NCI-H187 treated with DMSO at 0.1 percent for 48 hours (cell line): ENCODE results near the gene UNC45B.
"Not testable (repeated sequence)": the region's sequence is repeated elsewhere in the genome, so short reads cannot be mapped to it uniquely, and the experiment has no call there.

Source experiments
- DNase-seq: peaks from one replicate; lab custom pipeline; 2025; lab: John Stamatoyannopoulos, UW

UNC45B gene, protein sequence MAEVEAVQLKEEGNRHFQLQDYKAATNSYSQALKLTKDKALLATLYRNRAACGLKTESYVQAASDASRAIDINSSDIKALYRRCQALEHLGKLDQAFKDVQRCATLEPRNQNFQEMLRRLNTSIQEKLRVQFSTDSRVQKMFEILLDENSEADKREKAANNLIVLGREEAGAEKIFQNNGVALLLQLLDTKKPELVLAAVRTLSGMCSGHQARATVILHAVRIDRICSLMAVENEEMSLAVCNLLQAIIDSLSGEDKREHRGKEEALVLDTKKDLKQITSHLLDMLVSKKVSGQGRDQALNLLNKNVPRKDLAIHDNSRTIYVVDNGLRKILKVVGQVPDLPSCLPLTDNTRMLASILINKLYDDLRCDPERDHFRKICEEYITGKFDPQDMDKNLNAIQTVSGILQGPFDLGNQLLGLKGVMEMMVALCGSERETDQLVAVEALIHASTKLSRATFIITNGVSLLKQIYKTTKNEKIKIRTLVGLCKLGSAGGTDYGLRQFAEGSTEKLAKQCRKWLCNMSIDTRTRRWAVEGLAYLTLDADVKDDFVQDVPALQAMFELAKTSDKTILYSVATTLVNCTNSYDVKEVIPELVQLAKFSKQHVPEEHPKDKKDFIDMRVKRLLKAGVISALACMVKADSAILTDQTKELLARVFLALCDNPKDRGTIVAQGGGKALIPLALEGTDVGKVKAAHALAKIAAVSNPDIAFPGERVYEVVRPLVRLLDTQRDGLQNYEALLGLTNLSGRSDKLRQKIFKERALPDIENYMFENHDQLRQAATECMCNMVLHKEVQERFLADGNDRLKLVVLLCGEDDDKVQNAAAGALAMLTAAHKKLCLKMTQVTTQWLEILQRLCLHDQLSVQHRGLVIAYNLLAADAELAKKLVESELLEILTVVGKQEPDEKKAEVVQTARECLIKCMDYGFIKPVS

GRCh38 chr17:35147375-35147905 lies at the start of gene UNC45B:
Gene UNC45B (plus strand): TSS chr17:35147817. CDS start chr17:35148264, 447 bp downstream.
- no peak for DNase-seq

GRCh38 chr17:35099908-35100307 lies 47.7 kb upstream of the UNC45B start:
- DNase-seq = no peak

DNA sequence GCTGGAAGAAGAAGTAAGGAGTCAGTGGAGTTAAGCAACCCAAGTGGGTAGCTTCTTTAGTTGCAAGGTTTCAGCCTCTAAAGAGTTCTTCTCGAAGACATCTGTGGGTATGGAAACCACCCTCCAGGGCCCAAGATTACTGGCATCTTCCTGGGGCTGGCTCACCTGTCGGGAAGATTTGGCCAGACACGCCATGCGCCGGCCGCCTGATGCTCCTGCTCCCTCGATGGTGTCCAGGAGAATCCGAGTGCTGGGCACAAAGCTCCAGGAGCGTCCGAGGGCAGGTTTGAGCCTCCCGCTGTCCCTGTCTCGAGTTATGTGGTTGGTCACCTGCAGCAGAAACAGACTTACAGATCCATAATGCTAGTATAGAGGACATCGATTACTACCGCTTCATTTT lies 46.6 kb upstream of the UNC45B start:
- DNase-seq = no peak

DNA sequence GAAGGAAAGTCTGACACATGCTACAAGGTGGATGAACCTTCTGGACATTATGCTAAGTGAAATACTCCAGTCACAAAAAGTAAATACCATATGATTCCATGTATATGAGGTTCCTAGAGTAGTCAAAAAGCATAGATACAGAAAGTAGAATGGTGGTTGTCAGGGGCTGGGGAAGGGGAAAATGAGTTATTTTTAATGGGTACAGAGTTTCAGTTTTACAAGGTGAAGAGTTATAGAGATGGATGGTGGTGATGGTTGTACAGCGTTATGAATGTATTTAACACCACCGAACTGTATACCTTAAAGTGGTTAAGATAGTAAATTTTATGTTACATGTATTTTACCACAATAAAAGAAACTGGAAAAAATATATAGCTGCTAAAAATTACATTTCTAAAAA lies 45.9 kb upstream of the UNC45B start:
- DNase-seq = no peak

DNA sequence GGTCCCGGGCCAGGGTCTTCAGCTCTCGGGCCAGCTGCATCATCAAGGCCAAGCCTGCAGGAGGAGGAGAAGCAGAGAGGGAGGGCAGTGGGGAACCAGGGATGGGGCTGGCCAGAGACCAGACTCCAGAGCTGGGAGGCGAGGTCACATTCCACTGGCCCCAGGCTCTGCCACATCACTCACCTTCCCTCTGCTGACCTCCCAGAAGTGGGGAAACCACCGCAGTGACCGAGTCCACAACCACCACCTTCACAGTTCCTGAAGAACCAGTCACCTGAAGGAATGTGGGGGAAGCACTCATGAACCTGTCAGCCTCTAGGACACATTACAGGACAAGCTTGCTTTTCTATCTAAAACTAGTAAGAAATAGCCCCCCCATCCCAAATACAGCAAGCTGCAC lies 44.3 kb upstream of the UNC45B start:
- no peak for DNase-seq

DNA sequence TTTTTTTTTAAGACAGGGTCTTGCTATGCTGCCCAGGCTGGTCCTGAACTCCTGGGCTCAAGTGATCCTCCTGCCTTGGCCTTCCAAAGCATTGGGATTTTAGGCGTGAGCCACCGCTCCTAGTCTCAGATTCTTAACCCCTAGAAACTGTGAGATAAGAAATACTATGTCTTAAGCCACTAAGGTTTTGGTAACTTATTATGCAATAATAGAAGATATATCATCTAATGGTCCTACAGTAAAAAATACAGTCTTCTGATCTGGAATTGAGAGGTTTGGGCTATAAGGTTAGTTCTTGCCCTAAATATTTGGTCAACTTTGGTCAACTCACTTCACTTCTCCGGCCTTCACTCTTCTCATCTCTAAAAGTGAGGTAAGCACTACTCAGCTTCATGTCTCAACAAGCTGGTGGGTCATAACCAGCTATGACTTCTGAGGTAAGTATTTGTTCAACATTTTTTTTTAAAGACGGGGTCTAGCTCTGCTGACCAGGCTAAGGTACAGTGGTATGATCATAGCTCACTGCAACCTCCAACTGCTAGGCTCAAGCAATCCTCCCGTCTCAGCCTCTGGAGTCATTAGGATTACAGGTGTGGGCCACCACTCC lies 42.7 kb upstream of the UNC45B start:
- no peak for DNase-seq

DNA sequence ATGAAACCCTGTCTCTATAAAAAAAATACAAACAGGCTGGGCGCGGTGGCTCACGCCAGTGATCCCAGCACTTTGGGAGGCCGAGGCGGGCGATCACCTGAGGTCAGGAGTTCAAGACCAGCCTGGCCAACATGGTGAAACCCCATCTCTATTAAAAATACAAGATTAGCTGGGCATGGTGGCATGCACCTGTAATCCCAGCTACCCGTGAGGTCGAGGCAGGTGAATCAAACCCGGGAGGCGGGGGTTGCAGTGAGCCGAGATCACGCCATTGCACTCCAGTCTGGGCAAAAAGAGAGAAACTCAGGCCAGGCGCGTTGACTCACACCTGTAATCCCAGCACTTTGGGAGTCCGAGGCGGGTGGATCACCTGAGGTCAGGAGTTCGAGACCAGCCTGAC lies 36.8 kb upstream of the UNC45B start:
- DNase-seq = not testable (repeated sequence)

DNA sequence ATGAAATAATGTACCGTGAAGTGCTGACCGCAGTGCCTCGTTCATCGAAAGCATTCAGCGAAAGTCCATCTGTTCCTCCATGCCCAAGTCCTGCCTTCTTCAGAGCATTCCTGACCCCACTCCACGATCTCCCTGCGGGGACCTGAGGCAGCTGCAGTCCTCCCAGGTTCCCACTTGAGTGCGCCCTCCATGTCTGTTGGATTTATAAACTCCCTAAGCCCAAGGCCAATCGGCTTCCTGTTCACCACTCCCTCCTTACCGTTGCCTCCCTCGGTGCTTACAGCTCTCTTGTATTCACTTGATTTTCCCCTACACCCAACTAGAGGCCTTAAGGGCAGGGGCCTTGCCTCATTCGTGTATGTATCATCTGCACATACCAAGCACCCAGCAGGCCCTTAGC lies 30.8 kb upstream of the UNC45B start:
- no peak for DNase-seq

DNA sequence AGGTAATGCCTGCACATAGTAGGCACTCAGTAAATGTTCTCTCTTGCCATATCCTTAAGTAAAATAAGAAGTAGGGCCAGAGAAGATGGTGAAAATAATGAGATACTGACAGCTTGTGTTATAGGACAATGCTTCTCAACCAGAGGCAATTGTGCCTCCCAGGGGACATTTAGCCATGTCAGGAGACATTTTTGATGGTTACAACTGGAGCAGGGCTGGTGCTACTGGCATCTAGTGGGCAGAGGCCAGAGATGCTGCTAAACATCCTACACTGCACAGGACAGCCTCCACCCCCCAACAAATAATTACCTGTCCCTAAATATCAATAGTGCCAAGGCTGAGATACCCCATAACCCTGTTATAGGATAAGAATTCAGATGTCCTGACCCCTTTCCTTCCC lies 29.6 kb upstream of the UNC45B start:
- DNase-seq = peak; percentile 3

DNA sequence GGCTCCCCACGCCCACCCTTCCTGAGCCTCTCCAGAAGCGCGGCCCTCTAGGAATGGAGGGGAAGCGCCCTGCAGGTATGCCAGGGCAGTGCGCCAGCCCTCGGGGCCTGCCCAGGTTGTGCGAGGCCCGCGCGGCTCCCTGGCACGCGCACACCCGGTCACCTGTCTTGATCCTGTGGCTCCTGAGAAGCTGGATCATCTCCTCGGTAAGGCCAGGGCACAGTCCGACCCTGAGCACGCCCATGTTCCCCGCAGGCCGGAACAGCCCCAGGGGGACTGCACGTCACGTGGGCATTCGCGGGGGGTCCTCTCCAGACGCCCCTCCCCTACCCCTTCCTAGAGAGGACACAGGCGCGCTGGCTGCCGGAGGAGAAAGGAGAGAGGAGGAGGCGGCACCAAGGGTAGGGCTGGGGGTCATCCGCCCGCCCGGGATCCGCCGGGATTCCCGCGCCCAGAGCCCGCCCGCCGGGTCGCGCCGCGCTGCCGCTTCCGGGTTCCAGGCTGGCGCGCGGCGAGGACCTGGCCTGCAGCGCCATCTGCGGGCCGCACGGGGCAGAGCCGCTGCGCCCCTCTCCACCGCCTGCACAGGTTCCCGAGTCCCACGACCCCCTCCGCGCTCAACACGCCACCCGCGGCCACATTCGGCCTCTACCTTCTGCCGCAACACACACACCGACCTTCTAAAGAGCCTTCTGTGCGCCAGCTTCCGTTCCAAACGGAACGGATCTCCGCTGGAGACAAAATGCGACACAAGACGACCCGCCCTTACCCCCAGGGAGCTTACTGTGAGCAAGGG lies 28.0 kb upstream of the UNC45B start, which contains the start of gene RAD51D:
Gene RAD51D, minus strand, starts transcription at position 491 of the 796 bp plus-strand sequence. Its CDS starts 247 bp downstream, at position 244.
- DNase-seq = peak; percentile 45

GRCh38 chr17:35121315-35121714 lies 26.3 kb upstream of the UNC45B start, which contains the start of gene FNDC8:
Gene FNDC8 (plus strand): TSS chr17:35121615. CDS start chr17:35121694, 79 bp downstream.
- no peak for DNase-seq

- no peak for DNase-seq
Measured at GRCh38 chr17:35127751-35128514, 19.7 kb upstream of the UNC45B start.

- no peak for DNase-seq
Measured at GRCh38 chr17:35129154-35129972, 18.3 kb upstream of the UNC45B start.

GRCh38 chr17:35129973-35130351 lies 17.7 kb upstream of the UNC45B start:
- DNase-seq = no peak

GRCh38 chr17:35130392-35130791 lies 17.2 kb upstream of the UNC45B start:
- no peak for DNase-seq

DNA sequence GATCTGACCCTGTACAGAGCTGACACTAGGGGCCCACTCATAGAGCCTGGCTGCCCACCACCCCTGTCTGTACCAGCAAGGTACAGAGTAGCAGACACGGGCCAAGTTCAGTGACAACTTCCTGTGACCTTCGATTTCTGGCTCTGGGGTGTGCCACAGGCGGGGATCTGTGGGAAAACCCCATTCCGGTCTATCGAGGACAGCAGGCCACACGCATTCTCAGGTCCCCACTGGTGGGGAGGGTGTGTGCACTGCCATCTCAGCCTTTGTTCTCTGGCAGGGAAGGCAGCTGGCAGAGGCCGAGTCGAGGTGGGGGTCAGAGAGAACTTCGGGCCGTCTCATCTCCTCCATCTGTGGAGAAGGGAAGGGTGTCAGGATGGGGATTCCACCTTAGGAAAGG lies 15.5 kb upstream of the UNC45B start:
- DNase-seq = no peak

DNA sequence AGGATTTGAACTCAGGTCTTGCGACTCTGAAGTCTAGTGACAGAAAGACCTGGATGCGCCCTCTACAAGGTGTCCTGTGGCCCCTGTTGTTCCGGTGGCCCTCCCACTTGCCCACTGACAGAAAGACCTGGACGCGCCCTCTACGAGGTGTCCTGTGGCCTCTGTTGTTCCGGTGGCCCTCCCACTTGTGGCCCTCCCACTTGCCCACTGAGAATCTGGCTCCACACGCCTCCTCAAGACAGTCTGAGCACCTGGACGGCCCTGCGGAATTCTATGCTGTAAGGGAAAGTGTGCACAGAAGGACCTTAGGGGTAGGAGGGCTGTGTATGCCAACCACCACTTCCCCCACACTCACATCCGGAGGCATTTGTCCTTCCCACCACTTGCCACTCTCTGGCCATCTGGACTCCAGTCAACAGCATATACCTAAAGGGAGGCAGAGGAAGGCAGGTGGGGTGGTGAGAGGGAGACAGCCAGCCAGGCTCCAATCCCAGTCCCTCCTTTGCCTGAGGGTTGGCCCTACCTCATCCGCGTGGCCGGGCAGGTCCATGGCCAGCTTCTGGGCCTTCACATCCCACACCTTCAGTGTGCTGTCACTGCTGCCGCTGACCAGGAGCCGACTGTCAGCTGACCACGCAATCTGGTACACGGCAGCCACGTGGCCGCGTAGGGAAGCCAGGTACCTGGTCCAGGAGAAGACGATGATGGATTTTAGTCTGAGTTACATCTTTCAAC lies 14.6 kb upstream of the UNC45B start:
- no peak for DNase-seq

GRCh38 chr17:35135322-35135721 lies 12.3 kb upstream of the UNC45B start:
- no peak for DNase-seq

DNA sequence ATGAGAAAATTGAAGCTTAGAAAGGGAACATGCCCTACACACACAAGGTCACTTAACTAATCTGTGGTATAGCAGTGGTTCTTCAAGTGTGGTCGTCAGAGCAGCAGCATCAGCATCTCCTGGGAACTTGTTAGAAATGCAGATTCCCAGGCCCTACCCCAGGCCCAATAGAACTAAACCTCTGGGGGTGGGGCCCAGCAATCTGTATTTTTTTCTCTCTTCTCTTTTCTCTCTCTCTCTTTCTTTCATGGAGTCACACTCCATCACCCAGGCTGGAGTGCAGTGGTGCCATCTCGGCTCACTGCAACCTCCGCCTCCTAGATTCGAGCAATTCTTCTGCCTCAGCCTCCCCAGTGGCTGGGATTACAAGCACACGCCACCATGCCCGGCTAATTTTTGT lies 9.4 kb upstream of the UNC45B start:
- DNase-seq = no peak
